ENCODE results near the gene RALGPS2. TPM values are rescaled to one million over a fixed set of nuclear protein-coding genes. Genes with fewer than 3 reads are reported as not detected.

RALGPS2 gene
- total RNA-seq, 6 donors from 2014 or later = 6.2 to 23.9 (median 7.6) TPM

DNA sequence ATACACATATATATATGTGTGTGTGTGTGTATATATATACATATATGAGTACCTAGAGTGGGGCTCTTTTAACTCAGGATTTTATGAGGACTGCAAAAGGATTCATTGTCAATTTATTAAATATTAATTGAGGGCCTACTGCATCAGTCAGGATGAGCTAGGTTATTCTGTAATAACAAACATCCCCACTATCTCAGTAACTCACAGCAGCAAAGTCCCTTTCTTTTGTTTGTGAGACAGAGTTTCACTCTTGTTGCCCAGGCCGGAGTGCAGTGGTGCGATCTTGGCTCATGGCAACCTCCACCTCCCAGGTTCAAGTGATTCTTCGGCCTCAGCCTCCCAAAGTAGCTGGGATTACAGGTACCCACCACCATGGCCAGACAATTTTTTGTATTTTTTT lies 236.8 kb downstream of the RALGPS2 start:
- DNase-seq (no peak), ATAC-seq (ENCODE audit: low FRiP score in 2 of 2) (no peak)
- peaks cover 0 to 8% (median 6%) of the 10 kb centered on the region in 4 donors for H3K9me3 ChIP-seq
- H3K27me3 ChIP-seq = no peaks in the 10 kb centered on the region
- no peak overlapping the region for H3K4me3 ChIP-seq
- no peaks in the 10 kb centered on the region for H3K36me3 ChIP-seq
- H3K27ac ChIP-seq = no peak overlapping the region
- no peaks in the 10 kb centered on the region for H3K4me1 ChIP-seq
- no peak for TF ChIP-seq EP300 (IDR thresholded peaks at IDR 0.05)
- no peak for TF ChIP-seq POLR2AphosphoS5 (IDR thresholded peaks at IDR 0.05)
- WGBS, 2 donors = 91 to 100% methylated on average over 3 of the region's 3 CpGs

DNA sequence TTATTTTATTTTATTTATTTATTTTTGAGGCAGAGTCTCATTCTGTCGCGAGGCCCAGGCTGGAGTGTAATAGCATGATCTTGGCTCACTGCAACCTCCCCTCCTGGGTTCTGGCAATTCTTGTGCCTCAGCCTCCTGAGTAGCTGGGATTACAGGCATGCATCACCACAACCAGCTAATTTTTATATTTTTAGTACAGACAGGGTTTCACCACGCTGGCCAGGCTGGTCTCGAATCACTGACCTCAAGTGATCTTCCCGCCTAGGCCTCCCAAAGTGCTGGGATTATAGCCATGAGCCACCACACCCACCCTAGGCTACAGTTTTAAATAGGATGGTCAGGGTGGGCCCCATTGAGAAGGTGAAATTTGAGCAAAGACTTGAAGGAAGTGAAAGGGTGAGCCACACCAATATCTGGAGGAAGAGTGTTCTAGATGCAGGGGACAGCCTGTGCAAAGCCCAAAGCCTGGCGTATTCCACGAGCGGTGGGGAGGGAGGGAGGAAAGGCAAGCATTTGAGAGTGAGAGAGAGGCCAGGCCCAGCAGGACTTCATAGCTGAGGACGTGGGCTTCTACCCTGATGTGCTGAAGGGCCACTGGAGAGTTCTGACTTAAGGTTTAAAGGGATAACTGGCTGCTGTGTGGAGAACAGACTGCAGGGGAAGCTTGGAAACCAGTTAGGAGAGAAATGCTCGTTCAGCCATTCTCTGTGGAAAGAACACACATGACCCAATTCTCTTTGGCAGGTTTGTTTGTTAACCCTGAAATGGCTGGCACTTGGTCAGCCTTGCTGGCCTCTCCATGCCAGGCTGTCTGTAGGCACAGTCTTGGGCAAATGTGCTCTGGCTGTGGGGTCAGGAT lies 238.0 kb downstream of the RALGPS2 start:
- DNase-seq (no peak), ATAC-seq (ENCODE audit: low FRiP score in 2 of 2) (peak in 1 of 2 donors; percentile 7)
- no peak overlapping the region for H3K27ac ChIP-seq
- TF ChIP-seq, protein P1, sequence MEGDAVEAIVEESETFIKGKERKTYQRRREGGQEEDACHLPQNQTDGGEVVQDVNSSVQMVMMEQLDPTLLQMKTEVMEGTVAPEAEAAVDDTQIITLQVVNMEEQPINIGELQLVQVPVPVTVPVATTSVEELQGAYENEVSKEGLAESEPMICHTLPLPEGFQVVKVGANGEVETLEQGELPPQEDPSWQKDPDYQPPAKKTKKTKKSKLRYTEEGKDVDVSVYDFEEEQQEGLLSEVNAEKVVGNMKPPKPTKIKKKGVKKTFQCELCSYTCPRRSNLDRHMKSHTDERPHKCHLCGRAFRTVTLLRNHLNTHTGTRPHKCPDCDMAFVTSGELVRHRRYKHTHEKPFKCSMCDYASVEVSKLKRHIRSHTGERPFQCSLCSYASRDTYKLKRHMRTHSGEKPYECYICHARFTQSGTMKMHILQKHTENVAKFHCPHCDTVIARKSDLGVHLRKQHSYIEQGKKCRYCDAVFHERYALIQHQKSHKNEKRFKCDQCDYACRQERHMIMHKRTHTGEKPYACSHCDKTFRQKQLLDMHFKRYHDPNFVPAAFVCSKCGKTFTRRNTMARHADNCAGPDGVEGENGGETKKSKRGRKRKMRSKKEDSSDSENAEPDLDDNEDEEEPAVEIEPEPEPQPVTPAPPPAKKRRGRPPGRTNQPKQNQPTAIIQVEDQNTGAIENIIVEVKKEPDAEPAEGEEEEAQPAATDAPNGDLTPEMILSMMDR (IDR thresholded peaks at IDR 0.05) = no peak
- no peaks in the 10 kb centered on the region for H3K36me3 ChIP-seq
- no peak overlapping the region for H3K4me3 ChIP-seq
- H3K27me3 ChIP-seq = no peaks in the 10 kb centered on the region
- no peaks in the 10 kb centered on the region for H3K4me1 ChIP-seq
- 71% methylated on average over 10 of the region's 10 CpGs for WGBS, 2 donors
- H3K9me3 ChIP-seq = peaks cover 0 to 8% (median 6%) of the 10 kb centered on the region in 4 donors

DNA sequence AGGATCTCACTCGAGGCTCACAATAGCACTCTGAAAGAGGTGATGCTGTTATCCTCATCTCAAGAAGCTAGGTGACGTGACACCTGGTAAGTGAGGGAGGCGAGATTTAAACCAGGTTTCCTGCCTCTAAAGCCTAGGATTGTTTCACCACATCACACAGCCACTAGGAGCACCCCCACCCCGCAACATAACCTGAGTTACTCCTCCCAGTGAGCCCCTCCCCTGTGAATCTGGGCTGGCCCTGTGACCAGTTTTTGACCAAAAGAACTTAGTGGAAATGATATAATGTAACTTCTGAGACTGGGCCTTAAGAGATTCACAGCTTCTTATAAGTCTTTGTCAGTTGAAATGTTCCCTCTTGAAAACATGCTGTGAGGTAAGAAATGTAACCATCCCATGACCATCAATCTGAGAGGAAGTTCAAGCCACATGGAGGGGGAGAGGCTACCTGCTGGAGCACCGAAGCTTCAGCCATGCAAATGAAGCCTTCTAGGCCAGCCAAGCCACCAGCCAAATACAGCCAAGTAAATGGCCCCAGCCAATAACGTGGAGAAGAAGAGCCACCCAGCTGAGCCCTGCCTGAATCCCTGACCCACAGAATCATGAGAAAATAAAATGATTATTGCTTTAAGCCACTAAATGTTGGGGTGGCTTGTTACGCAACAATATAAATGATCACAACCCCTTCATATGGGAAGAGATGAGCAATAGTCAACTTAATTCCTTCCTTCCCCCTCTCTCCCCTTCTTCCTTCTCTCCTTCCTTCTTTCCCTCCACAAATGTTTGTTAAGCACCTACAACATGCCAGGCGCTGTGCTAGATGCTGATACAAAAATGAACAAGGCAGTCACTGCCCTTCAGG lies 239.7 kb downstream of the RALGPS2 start:
- Histone ChIP-seq H3K9me3 (peaks cover 0 to 8% (median 6%) of the 10 kb centered on the region in 4 donors), H3K27me3 (no peaks in the 10 kb centered on the region), H3K4me3 (no peak overlapping the region), H3K4me1 (no peaks in the 10 kb centered on the region), H3K27ac (no peak overlapping the region), H3K36me3 (no peaks in the 10 kb centered on the region)
- 86 to 94% methylated on average over 8 of the region's 8 CpGs for WGBS, 2 donors
- TF ChIP-seq, protein P1 (IDR thresholded peaks at IDR 0.05) = no peak
- TF ChIP-seq POLR2AphosphoS5 (IDR thresholded peaks at IDR 0.05) = no peak
- TF ChIP-seq POLR2A (IDR thresholded peaks at IDR 0.05) = no peak
- no peak for TF ChIP-seq EP300 (IDR thresholded peaks at IDR 0.05)
- no peak for ATAC-seq (ENCODE audit: low FRiP score in 2 of 2)
- DNase-seq = no peak

DNA sequence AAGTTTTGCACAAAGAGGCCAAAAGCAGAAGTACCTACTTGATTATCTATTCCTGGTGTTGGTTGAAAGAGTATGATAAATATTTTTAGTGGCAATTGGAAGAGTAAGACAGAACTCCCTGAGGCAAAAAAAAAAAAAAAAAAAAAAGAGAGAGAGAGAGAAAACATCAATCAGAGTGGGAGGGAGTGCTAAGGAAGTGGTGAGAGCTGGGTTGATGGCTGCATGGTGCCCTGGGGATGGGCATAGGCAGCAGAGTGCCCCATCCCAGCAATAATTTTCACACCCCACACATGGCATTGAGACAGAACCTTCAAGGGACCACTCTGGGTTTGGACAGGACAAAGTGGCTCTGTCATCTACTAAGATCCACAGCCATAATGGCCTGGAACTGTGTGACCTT lies 241.3 kb downstream of the RALGPS2 start:
- TF ChIP-seq EP300 (IDR thresholded peaks at IDR 0.05) (no peak), POLR2A (IDR thresholded peaks at IDR 0.05) (no peak), POLR2AphosphoS5 (IDR thresholded peaks at IDR 0.05) (no peak)
- TF ChIP-seq, protein P1 (IDR thresholded peaks at IDR 0.05) = no peak
- Histone ChIP-seq H3K36me3 (no peaks in the 10 kb centered on the region), H3K27me3 (no peaks in the 10 kb centered on the region), H3K4me3 (no peak overlapping the region), H3K9me3 (peaks cover 0 to 8% (median 6%) of the 10 kb centered on the region in 4 donors), H3K4me1 (no peaks in the 10 kb centered on the region), H3K27ac (no peak overlapping the region)
- ATAC-seq (ENCODE audit: low FRiP score in 2 of 2) (no peak), DNase-seq (no peak)

DNA sequence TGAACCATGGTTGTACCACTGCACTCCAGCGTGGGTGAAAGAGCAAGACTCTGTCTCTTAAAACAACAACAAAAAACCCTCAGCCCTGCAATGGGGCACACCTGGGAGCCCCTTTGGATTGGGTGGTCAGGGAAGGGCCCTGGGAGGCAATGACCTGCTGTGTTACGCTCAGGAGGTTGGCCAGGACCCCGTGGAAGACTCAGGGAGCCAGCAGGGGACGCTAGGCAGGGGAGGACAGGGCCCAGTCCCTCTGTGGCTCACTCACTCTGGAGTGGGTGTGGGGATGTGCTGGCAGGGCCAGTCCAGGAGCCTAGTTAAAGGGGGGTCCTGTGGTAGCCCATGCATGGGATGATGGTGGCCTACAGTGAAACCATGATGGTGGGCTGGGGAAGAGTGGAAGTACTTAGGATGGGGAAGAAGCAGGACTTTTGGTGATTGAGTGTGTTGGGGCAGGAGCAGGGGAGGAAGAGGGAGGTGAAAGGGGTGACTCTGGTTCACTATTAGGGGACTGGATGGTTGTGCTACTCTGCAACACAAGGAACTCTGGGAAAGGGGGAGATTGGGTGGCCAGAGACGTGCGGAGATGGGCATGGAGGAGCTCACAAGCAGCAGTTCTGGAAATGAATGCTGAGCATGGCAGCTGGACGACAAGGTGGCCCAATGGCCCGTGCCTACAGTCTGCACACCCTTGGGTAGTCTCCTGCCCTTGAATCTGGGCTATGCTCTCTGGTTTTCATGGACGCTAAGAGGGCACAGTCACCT lies 244.4 kb downstream of the RALGPS2 start:
- no peak for DNase-seq
- H3K36me3 ChIP-seq = no peaks in the 10 kb centered on the region
- peaks cover 0 to 8% (median 6%) of the 10 kb centered on the region in 4 donors for H3K9me3 ChIP-seq
- TF ChIP-seq POLR2AphosphoS5 (IDR thresholded peaks at IDR 0.05) (no peak), POLR2A (IDR thresholded peaks at IDR 0.05) (no peak), EP300 (IDR thresholded peaks at IDR 0.05) (no peak)
- TF ChIP-seq, protein P1 (IDR thresholded peaks at IDR 0.05) = no peak
- ATAC-seq (ENCODE audit: low FRiP score in 2 of 2) = no peak
- H3K27ac ChIP-seq = no peak overlapping the region
- H3K27me3 ChIP-seq = no peaks in the 10 kb centered on the region
- no peak overlapping the region for H3K4me3 ChIP-seq
- WGBS, 2 donors = 88 to 89% methylated on average over 7 to 9 of the region's 9 CpGs
- H3K4me1 ChIP-seq = no peaks in the 10 kb centered on the region

All from upper lobe of left lung (tissue), 6 donors.